Stimulated activated CD4-positive, alpha-beta T cell treated with anti-CD3 and anti-CD28 coated beads, Interleukin-12 subunit alpha, Interleukin-12 subunit beta, amount 100 ng/mL, for 4 hours (primary cell): Measurements from ENCODE around the gene PPM1E.
A peak's percentile ranks its signal among the peaks of the same experiment; 100 is the strongest.
"Not testable (repeated sequence)": the region's sequence is repeated elsewhere in the genome, so short reads cannot be mapped to it uniquely, and the experiment has no call there.

Source experiments
- DNase-seq: peaks from one replicate; pipeline ENCODE4 v3.0.0-alpha.2; 2020

The PPM1E gene

DNA sequence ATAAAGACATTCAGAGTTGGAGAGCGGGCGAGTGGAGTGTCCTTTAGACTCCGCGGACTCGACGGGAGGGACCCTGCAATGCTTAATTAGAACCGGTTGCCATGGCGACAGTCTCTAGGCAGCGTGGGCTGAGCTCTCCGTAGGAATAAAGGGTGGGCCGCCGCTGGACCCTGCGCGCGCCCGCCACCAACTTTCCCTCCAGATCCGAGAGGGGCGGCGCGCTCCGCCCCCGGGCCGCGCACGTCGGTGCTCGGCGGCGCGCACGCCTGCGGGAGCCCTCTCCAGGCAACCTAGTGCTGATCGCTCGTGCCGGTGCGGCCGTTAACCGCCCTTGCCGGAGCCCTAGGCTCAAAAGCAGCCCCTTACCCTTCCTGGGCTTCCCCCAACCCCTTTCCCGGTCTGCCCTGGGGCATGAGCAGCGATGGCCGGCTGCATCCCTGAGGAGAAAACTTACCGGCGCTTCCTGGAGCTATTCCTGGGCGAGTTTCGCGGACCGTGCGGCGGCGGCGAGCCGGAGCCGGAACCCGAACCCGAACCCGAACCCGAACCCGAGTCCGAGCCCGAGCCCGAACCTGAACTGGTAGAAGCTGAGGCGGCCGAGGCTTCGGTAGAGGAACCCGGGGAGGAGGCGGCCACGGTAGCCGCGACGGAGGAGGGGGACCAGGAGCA is at the start of gene PPM1E:
TSS of gene PPM1E (plus strand) at position 278 of the 669 bp plus-strand sequence.
- peak; percentile 41 for DNase-seq

DNA sequence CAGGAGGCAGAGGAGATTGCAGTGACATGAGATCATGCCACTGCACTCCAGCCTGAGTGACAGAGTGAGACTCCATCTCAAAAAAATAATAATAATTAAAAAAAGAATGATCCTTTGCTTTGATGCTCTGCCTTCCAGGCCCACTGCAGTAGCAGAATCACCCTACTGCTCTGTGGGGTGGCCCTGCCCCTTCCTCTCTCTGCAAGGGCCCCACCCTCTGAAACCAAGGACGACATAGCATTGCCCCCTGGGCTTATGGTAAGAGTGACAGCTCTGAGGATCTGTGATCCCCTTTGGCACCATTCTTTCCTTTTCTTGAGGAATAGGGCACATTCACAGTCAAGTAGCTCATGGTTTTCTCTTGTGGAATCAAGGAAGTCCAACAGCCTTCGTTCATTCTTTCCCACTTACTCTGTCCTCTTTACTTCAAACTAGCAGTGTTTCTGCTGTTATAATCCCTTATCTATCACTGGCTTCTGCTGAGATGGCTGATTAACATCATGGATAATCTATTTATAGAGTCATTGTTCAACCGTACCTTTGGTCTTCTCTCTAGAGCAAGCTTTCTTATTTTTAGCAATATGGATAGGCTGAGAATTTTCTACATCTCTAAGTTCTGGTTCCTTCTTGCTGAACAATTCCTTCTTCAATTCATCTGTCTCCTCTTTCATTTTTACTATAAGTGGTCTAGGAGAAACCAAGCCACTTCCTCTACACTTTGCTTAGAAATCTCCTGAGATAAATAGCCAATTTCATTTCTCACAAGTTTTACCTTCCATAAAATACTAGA is 49.1 kb upstream of the PPM1E start:
- no peak for DNase-seq

DNA sequence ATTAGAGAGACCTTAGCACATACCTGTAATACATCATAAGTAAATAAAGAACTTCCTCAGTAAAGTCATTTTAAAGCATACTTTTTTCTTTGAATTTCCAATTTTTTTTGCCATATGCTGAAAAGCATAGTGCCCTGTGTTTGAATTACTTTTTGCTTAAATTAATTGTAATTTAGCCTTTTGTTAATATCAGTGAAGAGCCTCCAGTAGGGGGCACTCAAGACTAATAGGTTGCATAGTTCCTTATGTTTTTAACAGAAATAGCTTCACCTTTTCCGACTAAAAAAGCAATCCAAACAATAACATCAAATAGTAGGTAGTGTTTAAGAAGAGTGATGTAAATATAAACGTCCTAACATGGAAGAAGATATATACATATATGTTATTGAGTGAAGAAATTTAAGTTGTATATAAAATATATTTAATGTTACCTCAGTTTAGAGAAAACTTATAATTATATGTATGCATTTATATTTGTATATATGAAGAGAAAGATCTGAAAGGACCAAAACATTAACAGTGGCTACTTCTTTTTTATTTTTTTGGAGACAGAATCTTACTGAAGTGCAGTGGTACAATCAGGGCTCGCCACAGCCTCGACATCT is 44.6 kb upstream of the PPM1E start:
- DNase-seq = peak; percentile 22

DNA sequence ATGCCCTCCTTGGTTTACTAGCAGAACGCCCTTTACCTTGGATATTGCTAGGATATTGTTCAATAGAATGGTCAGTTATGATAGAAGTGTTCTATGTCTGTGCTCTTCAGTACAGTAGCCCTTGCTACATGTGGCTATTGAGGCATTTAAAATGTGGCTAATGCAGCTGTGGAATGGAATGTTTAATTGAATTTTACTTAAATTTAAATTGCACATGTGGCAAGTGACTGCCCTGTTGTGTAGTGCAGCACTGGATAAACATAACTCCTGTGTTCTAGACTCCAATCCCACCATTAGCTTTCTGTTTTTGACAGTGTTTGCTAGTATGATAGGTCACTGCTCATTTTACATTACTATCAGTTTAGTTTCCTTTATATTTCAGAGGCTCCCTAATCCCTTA is 33.4 kb upstream of the PPM1E start:
- no peak for DNase-seq

DNA sequence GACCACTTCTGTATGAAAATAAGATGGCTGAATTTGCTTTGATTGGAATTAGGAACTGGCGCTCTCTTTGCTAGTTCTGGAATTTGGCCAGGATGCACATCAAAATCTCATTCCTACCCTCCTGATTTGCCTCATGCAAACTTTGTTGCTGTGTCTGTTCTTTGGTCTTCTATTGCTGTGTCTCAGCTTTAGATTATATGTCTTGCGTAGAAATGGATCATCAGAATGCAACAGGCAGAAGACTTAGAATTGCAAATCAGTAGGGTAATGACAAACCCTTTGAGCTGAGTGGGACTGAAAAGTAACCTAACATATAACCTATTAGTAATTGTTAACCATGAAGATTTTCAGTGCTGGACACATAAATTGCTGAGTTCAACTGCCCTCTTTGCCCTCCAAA is 33.0 kb upstream of the PPM1E start:
- no peak for DNase-seq

DNA sequence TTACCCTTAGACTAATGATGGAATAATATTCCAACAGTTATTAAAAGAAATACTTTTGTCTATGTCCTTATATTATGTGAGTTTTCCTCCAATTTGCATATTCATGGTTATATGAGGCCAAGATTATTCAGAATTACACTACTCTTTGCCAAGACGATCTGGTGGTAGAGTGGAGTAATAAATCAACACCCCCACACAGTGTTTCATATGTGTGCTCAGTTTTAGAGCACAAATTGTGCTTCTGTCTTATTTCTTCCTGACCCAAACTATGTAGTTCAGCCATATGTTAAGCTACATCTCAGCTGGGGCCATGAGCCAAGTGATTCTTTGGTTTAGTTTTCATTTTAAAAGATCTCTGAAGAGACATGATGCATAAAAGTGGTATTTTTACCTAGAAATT is 26.9 kb upstream of the PPM1E start:
- DNase-seq = no peak

DNA sequence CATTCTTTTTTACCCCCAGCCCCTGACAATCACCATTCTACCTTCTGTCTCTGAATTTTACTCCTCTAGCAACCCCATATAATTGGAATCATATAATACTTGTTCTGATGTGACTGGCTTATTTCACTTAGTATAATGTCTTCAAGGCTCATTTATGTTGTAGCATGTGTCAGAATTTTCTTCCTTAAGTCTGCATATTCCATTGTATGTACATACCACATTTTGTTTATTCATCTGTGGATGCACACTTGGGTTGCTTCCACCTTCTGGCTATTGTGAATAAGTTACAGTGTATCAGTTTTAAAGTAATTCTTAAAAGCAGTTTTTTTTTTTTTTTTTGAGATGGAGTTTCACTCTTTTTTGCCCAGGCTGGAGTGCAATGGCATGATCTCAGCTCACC is 24.7 kb upstream of the PPM1E start:
- no peak for DNase-seq

DNA sequence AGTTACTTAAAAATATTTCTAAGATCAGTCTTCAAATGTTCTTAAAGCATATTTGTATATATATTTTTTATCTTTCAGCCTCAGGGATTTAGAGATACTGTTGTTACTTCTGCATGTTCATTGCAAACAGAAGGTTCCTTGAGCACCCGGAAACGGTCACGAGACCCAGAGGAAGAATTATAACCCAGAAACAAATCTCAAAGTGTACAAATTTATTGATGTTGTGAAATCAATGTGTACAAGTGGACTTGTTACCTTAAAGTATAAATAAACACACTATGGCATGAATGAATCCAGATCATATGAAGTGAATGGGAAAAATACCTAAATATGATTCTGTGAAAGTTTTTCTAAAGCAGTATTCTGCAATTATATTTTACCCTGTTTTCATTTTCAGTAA is 21.6 kb upstream of the PPM1E start:
- no peak for DNase-seq

DNA sequence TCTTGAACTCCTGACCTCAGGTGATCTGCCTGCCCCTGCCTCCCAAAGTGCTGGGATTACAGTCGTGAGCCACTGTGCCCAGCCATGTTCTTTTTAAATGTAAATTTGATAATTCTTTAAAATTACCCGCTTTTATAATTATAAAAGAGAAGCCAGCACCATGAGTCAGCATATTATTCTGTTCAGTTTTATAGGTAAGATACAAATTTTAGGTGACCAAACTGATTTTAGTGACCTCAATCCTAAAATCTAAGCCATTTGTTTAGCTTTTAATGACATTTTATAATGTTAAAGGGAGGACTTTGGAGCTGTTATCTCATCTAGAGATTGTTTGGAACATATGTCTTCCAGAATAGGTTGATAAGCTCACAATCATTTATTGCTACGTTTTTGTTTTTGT is 20.8 kb upstream of the PPM1E start:
- DNase-seq = no peak

DNA sequence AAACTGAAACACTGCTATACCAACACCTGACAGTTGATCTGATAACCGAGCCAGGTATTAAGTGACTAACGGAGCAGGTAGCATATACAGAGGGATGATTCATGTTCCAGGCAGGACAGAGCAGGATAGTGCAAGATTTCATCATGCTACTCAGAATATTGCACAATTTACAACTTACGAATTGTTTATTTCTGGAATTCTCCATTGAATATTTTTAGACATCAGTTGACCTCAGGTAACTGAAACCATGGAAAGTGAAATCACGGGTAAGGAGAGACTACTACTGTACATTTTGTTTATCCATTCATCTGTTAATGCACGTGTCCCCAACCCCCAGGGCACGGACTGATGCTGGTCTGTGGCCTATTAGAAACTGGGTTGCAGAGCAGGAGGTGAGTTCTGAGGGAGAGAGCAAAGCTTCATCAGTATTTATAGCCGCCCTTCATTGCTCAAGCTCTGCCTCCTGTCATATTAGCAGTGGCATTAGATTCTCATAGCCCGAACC is 14.5 kb upstream of the PPM1E start:
- no peak for DNase-seq

DNA sequence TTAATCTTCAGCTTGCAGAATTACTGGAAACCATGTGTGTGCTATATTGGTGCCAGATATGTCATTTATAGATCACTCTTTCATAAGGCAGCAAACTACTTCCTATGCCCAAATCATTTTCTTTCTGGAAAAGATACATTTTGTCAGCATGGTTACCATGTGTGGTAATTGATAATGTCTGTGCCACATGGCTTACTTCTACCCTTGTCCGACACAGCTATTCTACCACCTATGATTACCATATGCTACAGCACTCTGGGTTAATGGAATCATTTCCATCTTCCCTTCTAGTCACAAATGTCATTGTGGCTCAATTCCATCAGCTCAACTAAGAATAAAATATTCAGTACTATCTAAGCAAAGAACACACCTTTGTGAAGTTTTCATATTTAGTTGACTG is 8.0 kb upstream of the PPM1E start:
- DNase-seq = no peak

DNA sequence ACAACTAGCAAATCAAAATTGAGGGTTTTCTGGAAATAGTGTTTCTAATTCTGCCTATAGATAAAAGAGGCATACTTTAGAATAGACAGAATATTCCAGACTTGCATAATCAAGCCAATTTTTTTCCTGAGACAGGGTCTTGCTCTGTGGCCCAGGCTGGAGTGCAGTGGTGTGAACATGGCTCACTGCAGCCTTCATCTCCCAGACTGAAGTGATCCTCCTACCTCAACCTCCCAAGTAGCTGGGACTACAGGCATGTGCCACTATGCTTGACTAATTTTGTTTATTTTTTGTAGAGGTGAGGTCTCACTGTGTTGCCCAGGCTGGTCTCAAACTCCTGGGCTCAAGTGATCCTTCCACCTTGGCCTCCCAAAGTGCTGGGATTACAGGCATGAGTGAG is 6.0 kb upstream of the PPM1E start:
- DNase-seq = not testable (repeated sequence)

DNA sequence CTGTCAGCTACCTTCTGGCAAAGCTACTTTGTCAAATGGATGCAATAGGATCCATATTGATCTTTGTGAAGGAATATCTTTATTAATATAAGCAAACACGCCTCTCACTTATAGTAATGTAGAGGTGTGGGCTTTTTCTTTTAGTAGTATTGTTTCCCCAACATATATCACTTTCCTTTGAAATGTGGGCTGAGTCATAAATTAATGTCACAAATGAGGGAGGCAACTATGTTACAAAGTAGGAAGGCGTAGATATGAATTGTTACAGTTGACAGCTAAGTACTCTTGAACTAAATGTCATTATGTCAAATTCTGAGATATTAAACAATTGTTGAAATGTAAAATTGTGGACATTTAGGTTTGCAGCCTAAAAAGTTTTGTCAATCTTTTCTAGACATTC is 2.6 kb upstream of the PPM1E start:
- no peak for DNase-seq

DNA sequence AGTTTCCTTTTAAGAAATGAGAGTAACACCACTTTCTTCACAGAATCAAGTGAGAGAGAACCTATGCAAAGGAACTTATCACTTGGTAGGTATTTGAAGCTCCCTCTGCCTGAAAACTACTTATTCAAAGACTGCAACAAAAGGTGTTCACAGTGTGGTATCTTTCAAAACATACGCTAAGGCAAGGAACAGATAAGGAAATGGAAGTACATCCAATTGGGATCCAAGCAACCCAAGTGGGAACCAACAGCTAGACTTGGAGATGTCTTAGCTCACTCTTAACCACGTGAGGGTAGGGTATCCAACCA is 431 bp upstream of the PPM1E start:
- DNase-seq = no peak

DNA sequence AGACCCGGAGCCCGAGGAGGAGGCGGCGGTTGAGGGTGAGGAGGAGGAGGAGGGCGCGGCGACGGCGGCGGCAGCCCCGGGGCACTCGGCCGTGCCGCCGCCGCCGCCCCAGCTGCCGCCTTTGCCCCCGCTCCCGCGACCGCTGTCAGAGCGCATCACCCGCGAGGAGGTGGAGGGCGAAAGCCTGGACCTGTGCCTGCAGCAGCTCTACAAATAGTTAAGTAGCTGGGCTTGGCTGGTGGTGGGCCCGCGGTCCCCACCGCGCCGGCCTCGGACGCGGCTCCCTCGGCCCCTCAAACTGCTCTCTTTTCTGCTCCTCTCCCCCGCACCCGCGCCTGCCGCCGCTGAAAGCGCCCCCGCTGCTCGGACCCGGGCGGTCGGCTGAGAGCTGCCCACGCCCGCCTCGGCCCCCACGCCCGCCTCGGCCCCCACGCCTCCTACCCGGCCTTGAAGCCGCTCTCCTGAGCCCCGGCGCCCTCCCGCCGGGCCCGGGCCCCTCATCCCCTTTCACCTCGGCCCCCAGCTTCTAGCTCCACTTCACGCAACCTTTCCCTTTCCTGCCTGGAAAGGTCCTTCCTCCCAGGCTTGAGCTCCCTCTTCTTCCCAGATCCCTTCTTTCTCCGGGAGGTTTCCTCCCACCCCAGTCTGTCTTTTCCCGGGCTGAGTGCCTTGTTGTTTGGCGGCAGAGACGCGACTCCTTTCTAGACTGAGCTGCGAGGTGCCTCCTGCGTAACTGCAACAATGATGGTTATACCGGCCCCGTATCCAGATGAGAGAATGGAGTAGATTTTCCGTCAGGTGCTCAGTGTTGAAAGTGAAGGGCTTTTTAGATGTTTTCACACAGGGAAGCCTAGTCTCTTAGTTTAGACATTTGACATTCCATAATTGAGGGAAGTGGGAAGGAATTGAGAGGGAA is 850 bp downstream of the PPM1E start:
- peak; percentile 10 for DNase-seq

DNA sequence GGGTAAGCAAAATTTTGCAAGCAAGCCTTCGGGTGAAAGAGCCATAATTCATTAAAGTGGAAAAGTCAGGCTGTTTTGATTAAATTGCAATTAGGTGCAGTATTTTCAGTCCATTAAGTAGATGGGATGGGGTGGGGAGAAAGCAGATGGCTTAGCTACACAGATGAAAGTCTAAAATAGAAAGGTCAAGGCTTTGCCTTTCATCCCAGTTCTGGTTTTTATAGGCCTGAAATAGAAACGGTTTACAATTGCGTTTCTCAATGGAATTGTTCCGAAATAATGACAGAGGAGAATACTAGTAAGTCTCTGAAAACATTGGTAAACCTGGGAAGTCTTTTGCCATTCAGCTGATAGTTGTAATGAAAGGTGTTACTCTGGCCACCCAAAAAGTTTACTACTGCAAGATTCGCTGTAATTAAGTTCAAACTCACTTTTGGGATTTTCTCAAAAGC is 1.5 kb downstream of the PPM1E start:
- DNase-seq = no peak

DNA sequence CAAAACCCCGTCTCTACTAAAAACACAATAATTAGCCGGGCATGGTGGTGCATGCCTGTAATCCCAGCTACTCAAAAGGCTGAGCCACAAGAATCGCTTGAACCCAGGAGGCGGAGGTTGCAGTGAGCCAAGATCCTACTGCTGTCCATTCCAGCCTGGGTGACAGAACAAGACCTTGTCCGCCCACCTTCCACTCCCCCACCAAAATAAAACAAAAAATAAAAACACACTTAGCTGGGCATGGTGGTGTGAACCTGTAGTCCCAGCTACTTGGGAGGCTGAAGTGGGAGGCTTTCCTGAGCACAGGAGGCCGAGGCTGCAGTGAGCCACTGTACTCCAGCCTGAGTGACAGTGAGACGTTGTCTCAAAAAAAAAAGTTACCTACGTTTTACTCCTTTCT is 3.2 kb downstream of the PPM1E start:
- DNase-seq = no peak

DNA sequence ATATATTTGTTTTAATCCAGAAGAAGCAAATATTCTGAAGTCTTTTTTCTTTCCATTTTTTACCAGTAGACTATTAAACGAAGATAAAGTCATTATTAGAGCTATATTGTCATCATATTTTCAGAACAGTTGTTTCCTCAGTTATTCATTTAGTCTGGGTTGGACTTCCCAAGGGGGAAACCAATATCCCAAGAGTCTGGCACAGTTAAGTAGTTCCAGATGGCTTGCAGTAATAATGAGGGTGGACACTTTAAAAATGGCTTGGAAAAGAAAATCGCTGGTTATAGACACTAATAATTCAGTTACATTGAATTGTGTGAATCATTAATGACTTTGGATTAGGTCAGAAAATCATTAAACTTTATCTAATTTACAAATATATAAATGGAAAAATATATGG is 3.9 kb downstream of the PPM1E start:
- no peak for DNase-seq

DNA sequence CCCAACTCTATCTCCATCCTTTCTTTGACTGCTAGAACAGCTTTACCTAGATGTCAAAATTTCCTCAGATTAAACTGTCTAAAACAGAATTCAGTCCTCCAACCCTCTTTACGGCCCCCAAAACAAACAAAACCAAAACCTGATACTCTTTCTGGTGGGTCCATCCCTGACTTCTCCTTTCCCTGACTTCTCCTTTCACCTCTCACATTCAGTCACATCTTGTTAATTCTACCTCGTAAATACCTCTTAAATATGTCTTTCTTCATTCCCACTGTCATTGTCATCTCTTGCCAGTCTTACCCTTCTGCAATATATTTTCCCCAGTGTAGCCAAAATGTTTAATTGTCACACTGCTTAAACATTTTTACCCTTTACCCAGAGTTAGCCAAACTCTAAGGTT is 4.6 kb downstream of the PPM1E start:
- no peak for DNase-seq

DNA sequence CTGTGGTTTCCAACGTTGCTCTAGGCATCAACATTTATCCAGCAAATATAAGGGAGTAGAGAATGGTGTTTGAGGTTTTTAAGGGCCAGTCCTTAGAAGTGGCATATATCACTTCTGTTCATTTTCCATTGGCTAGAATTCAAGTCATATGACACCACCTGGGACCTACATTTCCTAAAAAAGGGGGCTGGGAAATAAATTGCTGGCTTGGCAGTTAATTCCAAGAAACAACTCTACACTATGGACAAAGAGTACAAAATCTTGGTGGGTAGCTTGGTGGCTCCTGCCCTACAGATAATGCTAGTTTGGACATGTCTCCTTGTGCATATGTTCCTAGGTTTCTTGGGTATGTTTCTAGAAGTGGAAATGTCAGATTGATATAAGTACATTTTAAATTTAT is 7.6 kb downstream of the PPM1E start:
- no peak for DNase-seq

DNA sequence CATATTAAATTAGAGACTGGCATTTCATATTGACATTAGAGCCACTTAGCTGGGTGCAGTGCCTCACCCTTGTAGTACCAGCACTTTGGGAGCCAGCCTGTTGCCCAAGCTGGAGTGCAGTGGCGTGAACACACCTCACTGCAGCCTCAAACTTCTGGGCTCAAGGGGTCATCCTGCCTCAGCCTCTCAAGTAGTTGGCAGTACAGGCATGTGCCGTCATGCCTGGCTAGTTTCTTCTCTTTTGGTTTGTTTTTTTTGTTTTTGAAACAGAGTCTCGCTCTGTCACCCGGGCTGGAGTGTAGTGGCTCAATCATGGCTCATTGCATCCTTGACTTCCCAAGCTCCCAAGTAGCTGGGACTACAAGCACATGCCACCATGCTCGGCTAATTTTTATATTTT is 8.7 kb downstream of the PPM1E start:
- DNase-seq = no peak

DNA sequence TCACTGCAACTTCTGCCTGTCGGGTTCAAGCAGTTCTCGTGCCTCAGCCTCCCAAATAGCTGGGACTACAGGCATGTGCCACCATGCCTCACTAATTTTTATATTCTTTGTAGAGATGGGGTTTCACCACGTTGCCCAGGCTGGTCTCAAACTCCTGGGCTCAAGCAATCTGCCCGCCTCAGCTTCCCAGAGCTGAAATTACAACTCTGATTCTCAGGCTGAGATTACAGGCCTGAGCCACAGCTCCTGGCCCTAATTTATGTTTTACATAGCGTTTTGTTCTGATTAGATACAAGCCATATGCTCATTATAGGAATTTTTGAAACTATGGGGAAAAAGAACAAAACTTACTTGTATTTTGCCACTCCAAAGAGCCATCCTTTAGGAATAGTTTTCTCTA is 22.8 kb downstream of the PPM1E start:
- not testable (repeated sequence) for DNase-seq

DNA sequence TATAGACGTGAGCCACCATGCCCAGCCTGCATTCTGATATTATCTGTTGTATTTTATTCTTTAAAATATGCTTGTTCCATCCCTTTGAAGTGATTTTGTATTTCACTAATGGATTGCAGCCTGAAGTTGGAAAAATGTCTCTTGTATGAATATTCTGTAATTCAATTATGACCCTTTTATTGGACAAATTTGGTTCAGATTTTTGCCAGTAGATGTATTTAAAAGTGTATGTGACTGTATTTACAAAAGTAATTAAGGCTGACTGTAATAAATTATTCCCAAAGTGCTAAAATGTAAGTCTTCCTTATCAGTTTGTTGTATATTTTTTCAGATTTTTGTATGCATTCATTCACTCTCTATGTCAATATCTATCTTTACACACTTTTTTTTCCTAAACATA is 23.8 kb downstream of the PPM1E start:
- DNase-seq = no peak
